HEK293 (cell line): ENCODE measurements around the gene ERP29.

ENCODE experiments used
- CTCF ChIA-PET: fragments of 350-600 bp; formaldehyde crosslinking; extraction: SDS; loops from one replicate; lab custom pipeline; 2021; ENCODE audit warnings: antibody characterized with exemption; lab: Yijun Ruan, JAX
- POLR2A ChIA-PET: fragments of 300-600 bp; formaldehyde crosslinking; extraction: SDS; loops from one replicate; lab custom pipeline; 2020; ENCODE audit warnings: antibody characterized with exemption, inconsistent platforms; lab: Yijun Ruan, JAX
- H3K27ac ChIP-seq: fragments of 200-500 bp; sonication (Bioruptor generic); 2 replicates; pipeline ENCODE4 v1.5.1; 2014; ENCODE audit warnings: low read depth, low read length, control low read depth, inconsistent platforms; ENCODE audit errors: extremely low read depth
- H3K36me3 ChIP-seq, 2 experiments: fragments of 200-500 bp in 1 of 2; sonication (Bioruptor generic) in 1 of 2; 1 replicate in 1 of 2; 2 replicates in 1 of 2; pipeline ENCODE4 v1.5.1; 2014 to 2017; ENCODE audit warnings: inconsistent platforms in 2 of 2, low read length in 2 of 2; ENCODE audit not compliant: control insufficient read depth in 2 of 2, insufficient read depth in 1 of 2
- H3K4me1 ChIP-seq: fragments of 200-500 bp; sonication (Bioruptor generic); 2 replicates; pipeline ENCODE4 v1.5.1; 2014; ENCODE audit warnings: mild to moderate bottlenecking, low read length, inconsistent platforms; ENCODE audit not compliant: control insufficient read depth, insufficient read depth
- H3K4me3 ChIP-seq: 2 replicates; pipeline ENCODE4 v1.5.1; 2011; ENCODE audit warnings: low read depth, mild to moderate bottlenecking, control low read depth, low read length, moderate library complexity
- H3K9me3 ChIP-seq: fragments of 200-500 bp; sonication (Bioruptor generic); 2 replicates; pipeline ENCODE4 v1.5.1; 2014; ENCODE audit warnings: low read depth, low read length, inconsistent platforms; ENCODE audit not compliant: control insufficient read depth, insufficient read depth
- HOXC10 ChIP-seq: sonication (generic); formaldehyde crosslinking; IDR thresholded peaks from 2 replicates; pipeline ENCODE4 v1.8.1; 2023; ENCODE audit warnings: mild to moderate bottlenecking, missing genetic modification reagents
- HOXD13 ChIP-seq: sonication (generic); formaldehyde crosslinking; IDR thresholded peaks from 2 replicates; pipeline ENCODE4 v1.8.0; 2022; ENCODE audit warnings: missing genetic modification reagents, borderline replicate concordance
- PRDM1 ChIP-seq: fragments of 450-650 bp; formaldehyde crosslinking; IDR thresholded peaks from 2 replicates; pipeline ENCODE4; 2016; ENCODE audit warnings: missing biosample characterization, missing genetic modification characterization
- PRDM6 ChIP-seq: fragments of 450-650 bp; formaldehyde crosslinking; IDR thresholded peaks from 2 replicates; pipeline ENCODE4 v1.5.1; 2017; ENCODE audit warnings: missing biosample characterization, missing genetic modification characterization
- WT1 ChIP-seq: fragments of 450-650 bp; formaldehyde crosslinking; IDR thresholded peaks from 2 replicates; pipeline ENCODE4 v1.5.1; 2016; ENCODE audit warnings: missing biosample characterization, missing genetic modification characterization
- ZBTB8A ChIP-seq: fragments of 450-650 bp; formaldehyde crosslinking; IDR thresholded peaks from 2 replicates; pipeline ENCODE4 v1.5.1; 2016; ENCODE audit warnings: missing biosample characterization, missing genetic modification characterization
- ZNF223 ChIP-seq: fragments of 450-650 bp; formaldehyde crosslinking; IDR thresholded peaks from 2 replicates; pipeline ENCODE4 v1.5.1; 2016; ENCODE audit warnings: missing biosample characterization, missing genetic modification characterization
- ZNF391 ChIP-seq: fragments of 450-650 bp; formaldehyde crosslinking; IDR thresholded peaks from 2 replicates; pipeline ENCODE4 v1.5.1; 2016; ENCODE audit warnings: low read depth, missing biosample characterization, missing genetic modification characterization, borderline replicate concordance
- ZNF404 ChIP-seq: fragments of 450-650 bp; formaldehyde crosslinking; IDR thresholded peaks from 2 replicates; pipeline ENCODE4 v1.5.1; 2017; ENCODE audit warnings: missing biosample characterization, missing genetic modification characterization
- ZNF416 ChIP-seq: fragments of 450-650 bp; formaldehyde crosslinking; IDR thresholded peaks from 2 replicates; pipeline ENCODE4 v1.5.1; 2016; ENCODE audit warnings: missing biosample characterization, missing genetic modification characterization
- ZNF513 ChIP-seq: fragments of 450-650 bp; IDR thresholded peaks from 2 replicates; pipeline ENCODE4 v1.5.1; 2018; ENCODE audit warnings: missing biosample characterization, missing genetic modification characterization
- ZNF548 ChIP-seq: fragments of 450-650 bp; formaldehyde crosslinking; IDR thresholded peaks from 2 replicates; pipeline ENCODE4 v1.5.1; 2016; ENCODE audit warnings: missing biosample characterization, missing genetic modification characterization
- ZNF623 ChIP-seq: fragments of 450-650 bp; formaldehyde crosslinking; IDR thresholded peaks from 2 replicates; pipeline ENCODE4 v1.5.1; 2016; ENCODE audit warnings: missing biosample characterization, missing genetic modification characterization

ERP29 gene

DNA sequence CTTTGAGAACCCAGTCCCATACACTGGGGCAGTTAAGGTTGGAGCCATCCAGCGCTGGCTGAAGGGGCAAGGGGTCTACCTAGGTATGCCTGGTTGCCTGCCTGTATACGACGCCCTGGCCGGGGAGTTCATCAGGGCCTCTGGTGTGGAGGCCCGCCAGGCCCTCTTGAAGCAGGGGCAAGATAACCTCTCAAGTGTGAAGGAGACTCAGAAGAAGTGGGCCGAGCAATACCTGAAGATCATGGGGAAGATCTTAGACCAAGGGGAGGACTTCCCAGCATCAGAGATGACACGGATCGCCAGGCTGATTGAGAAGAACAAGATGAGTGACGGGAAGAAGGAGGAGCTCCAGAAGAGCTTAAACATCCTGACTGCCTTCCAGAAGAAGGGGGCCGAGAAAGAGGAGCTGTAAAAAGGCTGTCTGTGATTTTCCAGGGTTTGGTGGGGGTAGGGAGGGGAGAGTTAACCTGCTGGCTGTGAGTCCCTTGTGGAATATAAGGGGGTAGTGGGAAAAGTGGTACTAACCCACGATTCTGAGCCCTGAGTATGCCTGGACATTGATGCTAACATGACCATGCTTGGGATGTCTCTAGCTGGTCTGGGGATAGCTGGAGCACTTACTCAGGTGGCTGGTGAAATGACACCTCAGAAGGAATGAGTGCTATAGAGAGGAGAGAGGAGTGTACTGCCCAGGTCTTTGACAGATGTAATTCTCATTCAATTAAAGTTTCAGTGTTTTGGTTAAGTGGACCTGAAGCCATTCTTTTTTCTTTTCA is 9.2 kb downstream of the ERP29 start:
- peaks cover 20 to 67% of the 10 kb centered on the region in 2 experiments for H3K36me3 ChIP-seq
- H3K4me1 ChIP-seq, result no peaks in the 10 kb centered on the region
- H3K27ac ChIP-seq, result no peak overlapping the region
- no peak overlapping the region for H3K4me3 ChIP-seq
- POLR2A ChIA-PET, result interaction anchor here (0.6 to 3.7 kb wide), 3 partner anchors 9 to 378 kb away, joined by 4 to 19 read pairs (median 4); partner anchors contain the start of genes ERP29 and TMEM116
- no peaks in the 10 kb centered on the region for H3K9me3 ChIP-seq
- CTCF ChIA-PET, result interaction anchor here (0.7 to 1.3 kb wide), 2 partner anchors 8 to 200 kb away, joined by 3 read pairs; no protein-coding TSS in a partner anchor
- TF ChIP-seq HOXC10 (CRISPR knock-in tag), result no peak
- no peak for TF ChIP-seq ZNF513 (tag by site-specific recombination)
- no peak for TF ChIP-seq WT1 (tag by site-specific recombination)

GRCh38 chr12:112023759-112024396 is 10.7 kb downstream of the ERP29 start:
- peaks cover 23 to 70% of the 10 kb centered on the region in 2 experiments for H3K36me3 ChIP-seq
- no peaks in the 10 kb centered on the region for H3K9me3 ChIP-seq
- CTCF ChIA-PET, result interaction anchor here (0.6 to 1.3 kb wide), 3 partner anchors 10 to 541 kb away, joined by 3 to 5 read pairs (median 3); no protein-coding TSS in a partner anchor
- TF ChIP-seq ZBTB8A, result no peak
- TF ChIP-seq ZNF223 (tag by site-specific recombination), result no peak
- no peak for TF ChIP-seq ZNF416
- TF ChIP-seq PRDM6 (tag by site-specific recombination), result no peak
- no peak for TF ChIP-seq ZNF548
- no peak for TF ChIP-seq HOXD13 (CRISPR knock-in tag)
- TF ChIP-seq ZNF391 (tag by site-specific recombination), result no peak
- no peak for TF ChIP-seq ZNF623 (tag by site-specific recombination)
- H3K4me1 ChIP-seq, result no peaks in the 10 kb centered on the region
- H3K4me3 ChIP-seq, result no peak overlapping the region
- POLR2A ChIA-PET, result interaction anchor here (1.5 to 3.7 kb wide), 2 partner anchors 10 kb away, joined by 4 to 19 read pairs; partner anchors contain the start of genes ERP29 and TMEM116
- H3K27ac ChIP-seq, result no peak overlapping the region

GRCh38 chr12:112025808-112026375 is 12.7 kb downstream of the ERP29 start:
- peaks cover 40 to 70% of the 10 kb centered on the region in 2 experiments for H3K36me3 ChIP-seq
- H3K9me3 ChIP-seq, result no peaks in the 10 kb centered on the region
- H3K27ac ChIP-seq, result no peak overlapping the region
- POLR2A ChIA-PET, result interaction anchor here (3.7 kb wide), 1 partner anchor 12 kb away, joined by 19 read pairs; the partner anchor contains the start of genes ERP29 and TMEM116
- CTCF ChIA-PET, result no interaction called here
- H3K4me3 ChIP-seq, result no peak overlapping the region
- no peaks in the 10 kb centered on the region for H3K4me1 ChIP-seq
- TF ChIP-seq ZNF623 (tag by site-specific recombination), result no peak
- peak; percentile 56; the same call in 1 of the 2 replicates for TF ChIP-seq PRDM1
- no peak for TF ChIP-seq ZNF404 (tag by site-specific recombination)
- TF ChIP-seq, all 188 proteins: peak for 1
